OCI-LY1 (cell line): ENCODE measurements around the gene RAPH1.

Experiments
- H2AFZ ChIP-seq: fragments of 200-600 bp; sonication (generic), shearing (Covaris generic); 2 replicates; pipeline ENCODE4 v1.6.0; 2014; ENCODE audit warnings: antibody characterized with exemption, mild to moderate bottlenecking, low read length
- H3F3A ChIP-seq: fragments of 200-600 bp; sonication (generic), shearing (Covaris generic); 2 replicates; pipeline ENCODE4 v1.6.0; 2014; ENCODE audit warnings: mild to moderate bottlenecking, antibody characterized with exemption, low read length, moderate library complexity; ENCODE audit not compliant: insufficient read depth
- H3K27ac ChIP-seq: fragments of 200-600 bp; sonication (generic); 2 replicates; pipeline ENCODE4 v1.5.1; 2014; ENCODE audit warnings: low read length, mixed run types, mild to moderate bottlenecking, low read depth; ENCODE audit not compliant: poor library complexity, severe bottlenecking
- H3K27me3 ChIP-seq: fragments of 200-600 bp; sonication (generic); 2 replicates; pipeline ENCODE4 v1.6.0; 2014; ENCODE audit warnings: antibody characterized with exemption, mild to moderate bottlenecking, low read length, moderate library complexity; ENCODE audit not compliant: insufficient read depth
- H3K36me3 ChIP-seq: fragments of 200-600 bp; sonication (generic); 2 replicates; pipeline ENCODE4 v1.6.1; 2014; ENCODE audit warnings: mild to moderate bottlenecking, antibody characterized with exemption, low read length, moderate library complexity, mixed read lengths; ENCODE audit not compliant: insufficient read depth
- H3K4me1 ChIP-seq: fragments of 200-600 bp; sonication (generic); 2 replicates; pipeline ENCODE4 v1.5.1; 2014; ENCODE audit warnings: mild to moderate bottlenecking, low read length, moderate library complexity; ENCODE audit not compliant: insufficient read depth, severe bottlenecking
- H3K4me2 ChIP-seq: fragments of 200-600 bp; sonication (generic), shearing (Covaris generic); 2 replicates; pipeline ENCODE4 v1.6.1; 2014; ENCODE audit warnings: low read length
- H3K4me3 ChIP-seq: fragments of 200-600 bp; sonication (generic); 2 replicates; pipeline ENCODE4 v1.5.1; 2014; ENCODE audit warnings: low read length, low read depth, mild to moderate bottlenecking, mixed read lengths; ENCODE audit not compliant: poor library complexity, severe bottlenecking
- H3K79me2 ChIP-seq: fragments of 200-600 bp; shearing (Covaris generic); 2 replicates; pipeline ENCODE4 v1.6.1; 2016; ENCODE audit warnings: mixed run types, low read length, mixed read lengths; ENCODE audit not compliant: insufficient read depth
- H3K9ac ChIP-seq: fragments of 200-600 bp; sonication (generic), shearing (Covaris generic); 2 replicates; pipeline ENCODE4 v1.6.1; 2014; ENCODE audit warnings: mild to moderate bottlenecking, low read length, mixed read lengths
- H3K9me2 ChIP-seq: fragments of 200-600 bp; sonication (generic), shearing (Covaris generic); 2 replicates; pipeline ENCODE4 v1.6.1; 2014; ENCODE audit warnings: low read depth, mild to moderate bottlenecking, low read length, mixed read lengths
- H3K9me3 ChIP-seq: fragments of 200-600 bp; shearing (Covaris generic); 2 replicates; pipeline ENCODE4 v1.6.1; 2014; ENCODE audit warnings: low read length, mixed read lengths
- H4K20me1 ChIP-seq: fragments of 200-600 bp; sonication (generic), shearing (Covaris generic); 2 replicates; pipeline ENCODE4 v1.6.0; 2016; ENCODE audit warnings: mild to moderate bottlenecking, low read length; ENCODE audit not compliant: insufficient read depth
- EZH2 ChIP-seq: fragments of 200-600 bp; sonication (generic), shearing (Covaris generic); IDR thresholded peaks from 2 replicates; pipeline ENCODE4 v1.8.0; 2017; ENCODE audit warnings: borderline replicate concordance, mixed run types, mild to moderate bottlenecking, antibody characterized with exemption, low read length, moderate library complexity, mixed read lengths
- TF ChIP-seq, protein P1 (sequence below): fragments of 200-600 bp; sonication (generic), shearing (Covaris generic); IDR thresholded peaks from 2 replicates; pipeline ENCODE4 v1.5.1; 2017; ENCODE audit warnings: mild to moderate bottlenecking, antibody characterized with exemption, low read length, moderate library complexity, mixed read lengths

RAPH1 gene, protein sequence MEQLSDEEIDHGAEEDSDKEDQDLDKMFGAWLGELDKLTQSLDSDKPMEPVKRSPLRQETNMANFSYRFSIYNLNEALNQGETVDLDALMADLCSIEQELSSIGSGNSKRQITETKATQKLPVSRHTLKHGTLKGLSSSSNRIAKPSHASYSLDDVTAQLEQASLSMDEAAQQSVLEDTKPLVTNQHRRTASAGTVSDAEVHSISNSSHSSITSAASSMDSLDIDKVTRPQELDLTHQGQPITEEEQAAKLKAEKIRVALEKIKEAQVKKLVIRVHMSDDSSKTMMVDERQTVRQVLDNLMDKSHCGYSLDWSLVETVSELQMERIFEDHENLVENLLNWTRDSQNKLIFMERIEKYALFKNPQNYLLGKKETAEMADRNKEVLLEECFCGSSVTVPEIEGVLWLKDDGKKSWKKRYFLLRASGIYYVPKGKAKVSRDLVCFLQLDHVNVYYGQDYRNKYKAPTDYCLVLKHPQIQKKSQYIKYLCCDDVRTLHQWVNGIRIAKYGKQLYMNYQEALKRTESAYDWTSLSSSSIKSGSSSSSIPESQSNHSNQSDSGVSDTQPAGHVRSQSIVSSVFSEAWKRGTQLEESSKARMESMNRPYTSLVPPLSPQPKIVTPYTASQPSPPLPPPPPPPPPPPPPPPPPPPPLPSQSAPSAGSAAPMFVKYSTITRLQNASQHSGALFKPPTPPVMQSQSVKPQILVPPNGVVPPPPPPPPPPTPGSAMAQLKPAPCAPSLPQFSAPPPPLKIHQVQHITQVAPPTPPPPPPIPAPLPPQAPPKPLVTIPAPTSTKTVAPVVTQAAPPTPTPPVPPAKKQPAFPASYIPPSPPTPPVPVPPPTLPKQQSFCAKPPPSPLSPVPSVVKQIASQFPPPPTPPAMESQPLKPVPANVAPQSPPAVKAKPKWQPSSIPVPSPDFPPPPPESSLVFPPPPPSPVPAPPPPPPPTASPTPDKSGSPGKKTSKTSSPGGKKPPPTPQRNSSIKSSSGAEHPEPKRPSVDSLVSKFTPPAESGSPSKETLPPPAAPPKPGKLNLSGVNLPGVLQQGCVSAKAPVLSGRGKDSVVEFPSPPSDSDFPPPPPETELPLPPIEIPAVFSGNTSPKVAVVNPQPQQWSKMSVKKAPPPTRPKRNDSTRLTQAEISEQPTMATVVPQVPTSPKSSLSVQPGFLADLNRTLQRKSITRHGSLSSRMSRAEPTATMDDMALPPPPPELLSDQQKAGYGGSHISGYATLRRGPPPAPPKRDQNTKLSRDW

DNA sequence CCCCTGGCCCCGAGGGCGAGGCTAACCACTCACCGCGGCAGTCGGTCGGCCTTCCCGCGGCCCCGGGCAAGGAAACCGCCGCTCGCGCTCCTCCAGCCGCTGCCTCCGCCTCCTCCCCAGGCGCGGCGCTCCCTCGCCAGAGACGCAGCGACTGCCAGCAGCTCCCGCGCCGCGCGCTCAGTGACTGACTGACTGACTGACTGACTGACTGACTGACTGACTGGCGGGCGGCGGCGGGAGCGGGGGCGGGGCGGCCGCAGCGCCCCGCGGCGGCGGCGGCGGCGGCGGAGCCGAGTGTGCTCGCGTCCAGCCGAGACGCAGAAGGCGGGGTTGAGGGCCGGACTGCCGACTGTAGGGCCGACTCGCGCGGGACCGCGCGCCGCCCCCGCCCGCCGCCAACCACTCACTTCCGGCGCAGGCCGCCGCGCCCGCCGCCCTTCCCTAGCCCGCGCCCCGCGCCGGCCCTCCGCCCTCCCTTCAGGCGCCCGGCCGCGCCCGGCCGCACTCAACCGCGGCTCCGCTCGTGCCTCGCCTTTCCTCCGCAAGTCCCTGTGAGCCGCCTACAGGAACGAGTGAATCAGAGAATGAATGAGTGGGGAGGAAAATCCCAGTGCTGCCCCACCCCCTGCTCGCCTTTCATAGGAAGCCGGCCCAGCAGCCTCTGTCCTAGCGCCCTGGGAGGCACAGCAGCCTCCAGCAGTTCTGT lies at the start of gene RAPH1:
RAPH1 (minus strand) TSS at position 224 of the 706 bp plus-strand sequence. CDS start 39,948 bp downstream, outside the sequence.
- TF ChIP-seq, protein P1, sequence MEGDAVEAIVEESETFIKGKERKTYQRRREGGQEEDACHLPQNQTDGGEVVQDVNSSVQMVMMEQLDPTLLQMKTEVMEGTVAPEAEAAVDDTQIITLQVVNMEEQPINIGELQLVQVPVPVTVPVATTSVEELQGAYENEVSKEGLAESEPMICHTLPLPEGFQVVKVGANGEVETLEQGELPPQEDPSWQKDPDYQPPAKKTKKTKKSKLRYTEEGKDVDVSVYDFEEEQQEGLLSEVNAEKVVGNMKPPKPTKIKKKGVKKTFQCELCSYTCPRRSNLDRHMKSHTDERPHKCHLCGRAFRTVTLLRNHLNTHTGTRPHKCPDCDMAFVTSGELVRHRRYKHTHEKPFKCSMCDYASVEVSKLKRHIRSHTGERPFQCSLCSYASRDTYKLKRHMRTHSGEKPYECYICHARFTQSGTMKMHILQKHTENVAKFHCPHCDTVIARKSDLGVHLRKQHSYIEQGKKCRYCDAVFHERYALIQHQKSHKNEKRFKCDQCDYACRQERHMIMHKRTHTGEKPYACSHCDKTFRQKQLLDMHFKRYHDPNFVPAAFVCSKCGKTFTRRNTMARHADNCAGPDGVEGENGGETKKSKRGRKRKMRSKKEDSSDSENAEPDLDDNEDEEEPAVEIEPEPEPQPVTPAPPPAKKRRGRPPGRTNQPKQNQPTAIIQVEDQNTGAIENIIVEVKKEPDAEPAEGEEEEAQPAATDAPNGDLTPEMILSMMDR: no peak
- TF ChIP-seq EZH2: no peak
- H3K9me2 ChIP-seq: no peaks in the 10 kb centered on the region
- peak within 1 kb of the TSS; percentile 60 for H3K9ac ChIP-seq

DNA sequence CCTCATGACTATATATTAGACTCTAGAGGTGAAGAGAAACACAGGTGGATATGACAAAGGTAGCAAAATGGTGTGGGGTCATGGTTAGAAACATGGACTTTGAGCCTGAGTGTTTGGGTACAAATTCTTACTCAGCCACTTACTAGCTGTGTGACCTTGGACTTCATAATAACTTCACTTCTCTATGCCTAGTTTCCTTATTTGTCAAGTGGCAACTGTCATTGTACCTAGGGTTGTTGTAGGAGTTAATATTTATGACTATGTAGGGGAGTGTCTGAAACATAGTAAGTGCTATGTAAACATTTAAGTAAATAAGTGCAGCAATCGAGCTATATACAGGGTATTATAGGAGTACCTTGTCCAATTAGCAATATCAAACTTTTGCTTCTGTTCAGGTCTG lies 49.7 kb upstream of the RAPH1 start:
- no peak for TF ChIP-seq EZH2
- TF ChIP-seq, protein P1: no peak
- Histone ChIP-seq H2AFZ (no peak overlapping the region), H3K27me3 (no peaks in the 10 kb centered on the region), H3F3A (no peaks in the 10 kb centered on the region), H3K4me3 (no peak overlapping the region), H4K20me1 (no peaks in the 10 kb centered on the region), H3K27ac (peak overlapping the region; percentile 67), H3K79me2 (no peaks in the 10 kb centered on the region), H3K4me2 (no peak overlapping the region), H3K9ac (no peak overlapping the region), H3K4me1 (peaks cover 32% of the 10 kb centered on the region), H3K9me3 (no peaks in the 10 kb centered on the region), H3K9me2 (no peaks in the 10 kb centered on the region), H3K36me3 (no peaks in the 10 kb centered on the region)

More for the DNA sequence above, at the start of gene RAPH1:
- peaks cover 7% of the 10 kb centered on the region; the same call in 1 of the 2 replicates for H3K27me3 ChIP-seq
- H3K27ac ChIP-seq: no peak within 1 kb of the TSS
- H2AFZ ChIP-seq: no peak within 1 kb of the TSS
- H3K4me1 ChIP-seq: peaks cover 20% of the 10 kb centered on the region
- no peaks in the 10 kb centered on the region for H3K79me2 ChIP-seq
- no peaks in the 10 kb centered on the region for H4K20me1 ChIP-seq
- 0 out of 2 replicates have a peak, but pooled peaks cover 3% of the 10 kb centered on the region for H3K9me3 ChIP-seq
- H3F3A ChIP-seq: no peaks in the 10 kb centered on the region
- H3K4me2 ChIP-seq: peak within 1 kb of the TSS; percentile 92
- peak within 1 kb of the TSS; percentile 74 for H3K4me3 ChIP-seq
- no peaks in the 10 kb centered on the region for H3K36me3 ChIP-seq

DNA sequence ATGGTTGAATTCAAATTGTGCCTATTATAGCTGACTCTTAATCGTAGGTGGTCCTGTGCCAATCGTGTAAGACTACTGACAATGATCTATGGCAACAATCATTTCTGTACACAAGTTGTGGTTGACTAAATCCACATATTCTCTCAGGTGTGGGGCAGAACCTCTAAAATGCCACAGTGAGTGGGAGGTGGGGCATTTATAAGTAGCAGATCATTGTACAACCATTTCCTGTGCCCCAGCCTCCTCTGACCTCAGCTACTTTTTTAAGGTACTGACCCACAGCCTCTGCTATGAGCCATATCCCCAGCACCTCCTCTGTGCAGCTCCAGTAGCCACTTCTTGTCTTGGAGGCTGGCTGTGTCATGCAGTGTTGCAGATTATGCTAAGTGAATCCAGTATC lies 48.6 kb upstream of the RAPH1 start:
- Histone ChIP-seq H3K27ac (peak overlapping the region; percentile 67), H3K27me3 (no peaks in the 10 kb centered on the region)

More for the DNA sequence above, 48.6 kb upstream of the RAPH1 start:
- Histone ChIP-seq H3K4me3 (no peak overlapping the region), H3K9me2 (no peaks in the 10 kb centered on the region), H3K9me3 (no peaks in the 10 kb centered on the region), H3K9ac (no peak overlapping the region), H3K4me1 (peaks cover 32% of the 10 kb centered on the region), H2AFZ (no peak overlapping the region), H4K20me1 (no peaks in the 10 kb centered on the region), H3F3A (no peaks in the 10 kb centered on the region), H3K79me2 (no peaks in the 10 kb centered on the region), H3K4me2 (no peak overlapping the region), H3K36me3 (no peaks in the 10 kb centered on the region)
- TF ChIP-seq, protein P1: no peak
- TF ChIP-seq EZH2: no peak
